Measurements from ENCODE around the gene SARNP. TPM values are rescaled to one million over a fixed set of nuclear protein-coding genes. Genes with fewer than 3 reads are reported as not detected.

SARNP gene
- total RNA-seq, 4 donors from 2014 or later = 38.0 to 50.7 (median 45.0) TPM

- no peak for DNase-seq
- TF ChIP-seq POLR2A (IDR thresholded peaks at IDR 0.05) = no peak
- TF ChIP-seq CTCF (IDR thresholded peaks at IDR 0.05) = peak in 3 of 5 experiments; percentile 12 to 25 (median 18)
- TF ChIP-seq POLR2AphosphoS5 (IDR thresholded peaks at IDR 0.05) = no peak
- TF ChIP-seq EP300 (IDR thresholded peaks at IDR 0.05; ENCODE audit: low read depth) = no peak
- Histone ChIP-seq H3K27ac (no peak overlapping the region), H3K36me3 (peaks cover 0 to 33% (median 13%) of the 10 kb centered on the region in 4 donors), H3K9me3 (no peaks in the 10 kb centered on the region), H3K4me3 (no peak overlapping the region), H3K4me1 (peaks cover 0 to 43% (median 22%) of the 10 kb centered on the region in 4 donors), H3K27me3 (no peaks in the 10 kb centered on the region)
- in situ Hi-C loops (cut with MboI; ENCODE audit: low pct_ligation_motif_present in 1 of 4, low pct_unique_long_range_greater_than_20kb in 1 of 4, low sequenced_read_pairs in 3 of 4) (loop anchor here in 1 of 4 donors (25.0 kb wide), 1 partner anchor 115 kb away; the partner anchor contains the start of genes DGKA and PYM1), intact Hi-C loops (cut with DNase I; ENCODE audit: low total_unique reads) (loop anchor here (10.0 kb wide), 1 partner anchor 77 kb away; the partner anchor contains the start of gene GDF11)
- WGBS, 2 donors (ENCODE audit: low coverage in 1 of 2) = 31 to 38% methylated on average over 5 to 6 of the region's 6 CpGs
These were observed 4.7 kb upstream of the SARNP start for GRCh38 chr12:55822228-55822627.

- TF ChIP-seq EP300 (IDR thresholded peaks at IDR 0.05; ENCODE audit: low read depth) (no peak), POLR2A (IDR thresholded peaks at IDR 0.05) (no peak), POLR2AphosphoS5 (IDR thresholded peaks at IDR 0.05) (no peak), CTCF (IDR thresholded peaks at IDR 0.05) (no peak)
- H3K9me3 ChIP-seq = no peaks in the 10 kb centered on the region
- in situ Hi-C loops (cut with MboI; ENCODE audit: low pct_ligation_motif_present in 1 of 4, low pct_unique_long_range_greater_than_20kb in 1 of 4, low sequenced_read_pairs in 3 of 4) (loop anchor here in 1 of 4 donors (25.0 kb wide), 1 partner anchor 117 kb away; the partner anchor contains the start of genes DGKA and PYM1), intact Hi-C loops (cut with DNase I; ENCODE audit: low total_unique reads) (loop anchor here (10.0 kb wide), 1 partner anchor 76 kb away; the partner anchor contains the start of gene GDF11)
- no peaks in the 10 kb centered on the region for H3K27me3 ChIP-seq
- H3K4me1 ChIP-seq = peaks cover 11 to 42% (median 26%) of the 10 kb centered on the region in 4 donors
- 83 to 90% methylated on average over 1 of the region's 1 CpG for WGBS, 2 donors (ENCODE audit: low coverage in 1 of 2)
- H3K4me3 ChIP-seq = no peak overlapping the region
- no peak for DNase-seq
- H3K27ac ChIP-seq = no peak overlapping the region
- H3K36me3 ChIP-seq = peaks cover 0 to 33% (median 13%) of the 10 kb centered on the region in 4 donors
These were observed 3.2 kb upstream of the SARNP start for GRCh38 chr12:55820679-55821078.

GRCh38 chr12:55818886-55819285 is 1.4 kb upstream of the SARNP start:
- Histone ChIP-seq H3K27ac (peak overlapping the region; percentile 88 to 94 (median 90)), H3K4me3 (peak overlapping the region in 2 of 4 donors; percentile 84 to 87)
- intact Hi-C loops (cut with DNase I; ENCODE audit: low total_unique reads) = no loop called here

More at GRCh38 chr12:55818886-55819285, 1.4 kb upstream of the SARNP start:
- no peaks in the 10 kb centered on the region for H3K9me3 ChIP-seq
- in situ Hi-C loops (cut with MboI; ENCODE audit: low pct_ligation_motif_present in 1 of 4, low pct_unique_long_range_greater_than_20kb in 1 of 4, low sequenced_read_pairs in 3 of 4) = loop anchor here (10.0 to 25.0 kb wide), 4 partner anchors 84 to 126 kb away; partner anchors contain the start of genes DGKA (in 2 of the 4) and PYM1 (in 1 of the 4)
- H3K27me3 ChIP-seq = no peaks in the 10 kb centered on the region
- no peak for TF ChIP-seq POLR2A (IDR thresholded peaks at IDR 0.05)
- no peak for TF ChIP-seq CTCF (IDR thresholded peaks at IDR 0.05)
- no peak for TF ChIP-seq POLR2AphosphoS5 (IDR thresholded peaks at IDR 0.05)
- TF ChIP-seq EP300 (IDR thresholded peaks at IDR 0.05; ENCODE audit: low read depth) = no peak
- 49 to 54% methylated on average over 3 to 6 of the region's 6 CpGs for WGBS, 2 donors (ENCODE audit: low coverage in 1 of 2)
- DNase-seq = no peak
- peaks cover 19 to 49% (median 30%) of the 10 kb centered on the region in 4 donors for H3K4me1 ChIP-seq
- peaks cover 0 to 33% (median 13%) of the 10 kb centered on the region in 4 donors for H3K36me3 ChIP-seq

Data from transverse colon (tissue), 4 donors.